COLO668 (cell line): ENCODE results near the gene ZNF823.
"Not testable (repeated sequence)": the region's sequence is repeated elsewhere in the genome, so short reads cannot be mapped to it uniquely, and the experiment has no call there.

Experiments
- DNase-seq: peaks from one replicate; lab custom pipeline; 2025; ENCODE audit not compliant: unreplicated experiment; lab: John Stamatoyannopoulos, UW

The ZNF823 gene

GRCh38 chr19:11738746-11739620 lies at the start of gene ZNF823:
Gene ZNF823 (minus strand): TSS chr19:11738946. CDS start chr19:11738819, 127 bp downstream.
- DNase-seq, result peak; percentile 98

GRCh38 chr19:11787536-11787935 lies 48.8 kb upstream of the ZNF823 start:
- DNase-seq, result no peak

- no peak for DNase-seq
Measured at GRCh38 chr19:11784356-11784755, 45.6 kb upstream of the ZNF823 start.

GRCh38 chr19:11783767-11784166 lies 45.0 kb upstream of the ZNF823 start:
- no peak for DNase-seq

DNA sequence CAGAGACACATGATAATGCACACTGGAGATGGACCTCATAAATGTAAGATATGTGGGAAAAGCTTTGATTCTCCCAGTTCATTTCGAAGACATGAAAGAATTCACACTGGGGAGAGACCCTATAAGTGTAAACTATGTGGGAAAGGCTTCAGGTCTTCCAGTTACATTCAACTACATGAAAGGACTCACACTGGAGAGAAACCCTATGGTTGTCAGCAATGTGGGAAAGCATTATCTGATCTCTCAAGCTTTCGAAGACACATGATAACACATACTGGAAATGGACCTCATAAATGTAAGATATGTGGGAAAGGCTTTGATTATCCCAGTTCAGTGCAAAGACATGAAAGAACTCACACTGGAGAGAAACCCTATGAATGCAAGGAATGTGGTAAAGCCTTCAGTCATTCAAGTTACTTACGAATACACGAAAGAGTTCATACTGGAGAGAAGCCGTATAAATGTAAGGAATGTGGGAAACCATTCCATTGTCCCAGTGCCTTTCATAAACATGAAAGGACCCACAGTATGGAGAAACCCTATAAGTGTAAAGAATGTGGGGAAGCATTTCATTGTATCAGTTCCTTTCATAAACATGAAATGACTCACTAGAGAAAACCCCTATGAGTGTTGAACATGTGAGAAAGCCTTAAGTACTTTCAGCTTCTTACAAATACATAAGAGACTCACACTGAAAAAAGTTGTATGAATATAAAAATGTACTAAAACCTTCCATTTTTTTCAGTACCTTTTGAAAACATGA lies 42.7 kb upstream of the ZNF823 start:
- DNase-seq, result no peak

- DNase-seq, result no peak
Measured at GRCh38 chr19:11780431-11781020, 41.8 kb upstream of the ZNF823 start.

GRCh38 chr19:11776669-11777068 lies 37.9 kb upstream of the ZNF823 start:
- DNase-seq, result not testable (repeated sequence)

DNA sequence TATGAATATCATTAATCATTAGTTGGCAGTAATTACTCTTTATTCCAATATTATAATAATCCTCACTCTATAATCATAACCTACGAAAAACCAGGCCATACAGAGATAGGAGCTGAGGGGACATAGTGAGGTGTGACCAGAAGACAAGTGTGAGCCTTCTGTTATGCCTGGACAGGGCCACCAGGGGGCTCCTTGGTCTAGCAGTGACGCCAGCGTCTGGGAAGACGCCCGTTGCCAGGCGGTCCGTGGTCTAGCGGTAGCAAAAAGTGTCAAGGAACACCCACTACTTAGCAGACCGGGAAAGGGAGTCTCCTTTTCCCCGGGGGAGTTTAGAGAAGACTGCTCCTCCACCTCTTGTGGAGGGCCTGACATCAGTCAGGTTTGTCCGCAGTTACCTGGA lies 32.8 kb upstream of the ZNF823 start:
- not testable (repeated sequence) for DNase-seq

DNA sequence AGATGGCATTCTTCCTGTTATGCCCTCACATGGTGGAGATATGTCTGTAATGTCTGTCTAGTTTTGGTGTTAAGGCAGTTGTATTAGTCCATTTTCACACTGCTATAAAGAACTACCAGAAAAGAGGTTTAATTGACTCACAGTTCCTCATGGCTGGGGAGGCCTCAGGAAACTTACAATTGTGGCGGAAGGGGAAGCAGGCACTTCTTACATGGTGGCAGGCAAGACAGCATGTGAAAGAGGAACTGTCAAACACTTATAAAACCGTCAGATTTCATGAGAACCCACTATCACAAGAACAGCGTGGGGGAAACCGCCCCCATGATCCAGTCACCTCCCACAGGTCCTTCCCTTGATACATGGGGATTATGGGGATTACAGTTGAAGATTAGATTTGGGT lies 31.2 kb upstream of the ZNF823 start:
- DNase-seq, result no peak

GRCh38 chr19:11767633-11768133 lies 28.9 kb upstream of the ZNF823 start:
- DNase-seq, result peak; percentile 82

GRCh38 chr19:11766597-11767591 lies 28.1 kb upstream of the ZNF823 start, which contains the start of gene ZNF441:
Gene ZNF441 (plus strand): TSS chr19:11767000. CDS start chr19:11767194, 194 bp downstream.
- peak; percentile 98 for DNase-seq

DNA sequence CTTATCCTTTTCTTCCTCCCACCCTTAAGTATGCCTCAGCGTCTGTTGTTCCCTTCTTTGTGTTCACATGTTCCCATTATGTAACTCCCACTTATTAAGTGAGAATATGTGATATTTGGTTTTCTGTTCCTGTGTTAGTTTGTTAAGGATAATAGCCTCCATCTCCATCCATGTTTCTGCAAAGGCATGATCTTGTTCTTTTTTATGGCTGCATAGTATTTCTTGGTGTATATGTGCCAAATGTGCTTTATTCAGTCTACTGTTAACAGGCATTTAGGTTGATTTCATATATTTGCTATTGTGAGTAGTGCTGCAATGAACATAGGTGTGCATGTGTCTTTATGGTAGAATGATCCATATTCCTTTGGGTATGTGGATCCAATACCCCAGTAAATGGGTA lies 24.9 kb upstream of the ZNF823 start:
- no peak for DNase-seq

DNA sequence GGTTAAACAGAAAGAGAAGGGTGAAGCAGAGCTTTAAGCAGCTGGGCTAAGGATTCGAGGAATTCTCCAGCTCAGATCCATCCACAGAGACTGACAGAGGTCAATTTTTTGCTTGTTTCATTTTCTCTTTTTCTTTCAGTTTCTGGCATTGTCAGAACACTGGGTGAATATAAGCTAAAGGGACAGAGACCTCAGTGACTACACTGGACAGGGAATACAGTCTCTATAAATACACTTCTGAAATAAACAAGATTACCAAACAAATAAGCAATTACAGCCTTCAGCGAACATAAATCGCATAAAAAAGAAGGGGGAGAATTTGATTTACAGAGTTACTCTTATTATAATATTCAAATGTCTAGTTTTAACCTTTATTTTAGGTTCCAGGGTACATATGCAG lies 24.4 kb upstream of the ZNF823 start:
- no peak for DNase-seq

DNA sequence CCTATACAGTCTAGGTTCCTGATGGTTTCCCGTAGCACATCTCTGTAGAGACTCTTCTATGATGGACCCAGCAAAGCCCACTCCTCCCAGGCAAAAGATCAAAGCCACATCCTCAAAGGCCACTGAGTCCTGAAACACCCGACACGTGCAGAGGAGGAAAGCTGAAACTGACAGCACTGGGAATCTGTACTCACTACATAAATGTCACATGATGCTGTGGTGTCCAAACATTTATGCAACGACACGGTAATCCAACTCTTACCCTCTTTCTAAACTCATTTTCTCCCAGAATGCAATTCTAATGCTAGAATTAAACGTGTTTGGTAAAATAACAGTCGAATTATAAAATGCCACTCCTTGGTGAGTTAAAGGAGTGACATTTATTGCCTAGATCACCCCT lies 21.1 kb upstream of the ZNF823 start:
- DNase-seq, result no peak

GRCh38 chr19:11756965-11757364 lies 18.2 kb upstream of the ZNF823 start:
- no peak for DNase-seq

GRCh38 chr19:11754663-11755062 lies 15.9 kb upstream of the ZNF823 start:
- no peak for DNase-seq

- DNase-seq, result no peak
Measured at GRCh38 chr19:11752244-11752736, 13.5 kb upstream of the ZNF823 start.

DNA sequence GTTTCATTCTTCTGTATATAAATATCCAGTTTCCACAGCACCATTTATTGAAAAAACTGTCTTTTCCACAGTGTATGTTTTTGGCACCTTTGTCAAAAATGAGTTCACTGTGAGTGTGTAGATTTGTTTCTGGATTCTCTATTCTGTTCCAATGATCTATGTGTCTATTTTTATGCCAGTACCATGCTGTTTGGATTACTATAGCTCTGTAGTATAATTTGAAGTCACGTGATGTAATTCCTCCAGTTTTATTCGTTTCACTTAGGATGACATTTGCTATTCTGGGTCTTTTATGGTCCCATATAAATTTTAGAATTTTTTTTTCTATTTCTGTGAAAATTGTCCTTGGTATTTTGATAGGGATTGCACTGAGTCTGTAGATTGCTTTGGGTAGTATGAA lies 11.0 kb upstream of the ZNF823 start:
- DNase-seq, result no peak

DNA sequence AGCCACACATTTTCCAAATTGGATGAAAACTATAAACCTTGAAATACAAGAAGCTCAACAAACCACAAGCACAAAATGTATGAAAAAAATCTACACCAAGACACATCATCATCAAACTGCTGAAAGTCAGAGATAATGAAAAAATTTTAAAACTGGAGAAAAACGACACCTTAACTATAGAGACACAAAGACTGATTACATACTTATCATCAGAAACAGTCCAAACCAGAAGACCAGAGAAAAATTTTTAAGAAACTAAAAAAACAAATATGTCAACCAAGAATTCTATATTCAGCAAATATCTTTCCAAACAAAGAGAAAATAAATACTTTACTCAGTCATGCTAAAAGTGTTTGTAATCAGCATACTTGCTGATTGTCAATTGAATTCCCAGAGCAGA lies 8.5 kb upstream of the ZNF823 start:
- no peak for DNase-seq

DNA sequence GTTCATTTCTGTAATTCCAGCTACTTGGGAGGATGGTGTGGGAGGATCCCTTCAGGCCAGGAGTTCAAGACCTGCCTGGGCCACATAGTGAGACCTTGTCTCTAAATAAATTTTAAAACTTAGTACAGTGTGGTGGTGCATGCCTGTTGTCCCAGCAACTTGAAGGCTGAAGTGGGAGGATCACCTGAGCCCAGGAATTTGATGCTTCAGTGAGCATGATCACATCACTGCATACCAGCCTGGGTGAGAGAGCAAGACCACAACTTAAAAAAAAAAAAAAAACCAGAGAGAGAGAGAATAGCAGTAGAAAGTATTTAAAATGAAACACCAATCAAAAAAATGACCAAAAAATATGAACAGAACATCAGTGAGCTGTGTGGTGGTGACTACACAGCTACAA lies 7.1 kb upstream of the ZNF823 start:
- DNase-seq, result no peak
